ENCODE measurements around the gene ATP6V1E1.
A peak's percentile ranks its signal among the peaks of the same experiment; 100 is the strongest.

ATP6V1E1 gene

DNA sequence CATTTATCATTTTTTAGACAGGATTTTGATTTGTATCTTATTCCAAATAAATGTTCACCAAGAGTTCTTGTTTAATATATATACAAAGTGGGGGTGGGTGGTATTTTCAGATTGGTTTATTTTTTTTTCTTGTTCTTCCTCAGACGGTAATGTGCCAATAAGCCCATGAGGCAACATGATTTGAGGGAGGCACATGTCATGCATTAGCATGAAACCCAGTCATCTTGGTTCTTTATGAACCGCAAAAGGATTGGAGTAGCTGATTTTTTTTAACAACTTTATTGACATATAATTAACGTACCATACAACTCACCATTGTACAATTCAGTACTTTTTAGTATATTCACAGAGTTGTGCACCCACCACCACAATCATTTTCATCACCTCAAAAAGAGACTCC is 12.7 kb upstream of the ATP6V1E1 start (continued):
- no peak for TF ChIP-seq TSHZ2 (CRISPR knock-in tag; IDR thresholded peaks at IDR 0.05)

DNA sequence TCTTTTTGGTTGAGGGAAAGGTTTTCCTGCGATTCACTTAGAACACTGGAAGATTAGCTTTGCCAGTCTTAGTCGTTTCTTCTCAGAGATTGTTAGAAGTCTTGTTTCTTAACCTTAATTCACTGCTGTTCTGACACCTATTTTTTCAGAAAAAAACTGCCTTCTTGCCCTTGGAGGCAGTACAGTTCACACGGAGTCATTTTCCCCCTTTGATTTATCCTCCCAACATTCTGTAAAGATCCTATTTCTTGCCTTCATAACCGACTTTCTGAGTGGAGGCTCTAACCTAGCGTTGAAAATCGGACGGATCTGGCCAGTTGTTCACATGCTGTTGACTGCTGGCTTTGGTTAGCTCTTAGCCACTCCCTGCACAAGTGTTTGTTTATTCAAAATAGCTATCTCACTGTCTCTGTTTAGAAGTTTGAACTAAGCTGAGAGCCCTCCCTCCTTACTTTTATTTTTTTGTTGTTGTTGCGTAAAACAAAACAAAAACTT is 10.7 kb upstream of the ATP6V1E1 start:
- no peak for TF ChIP-seq ARNTL (CRISPR knock-in tag; IDR thresholded peaks at IDR 0.05; ENCODE audit: borderline replicate concordance, low read depth)
- no peak for TF ChIP-seq ZFP3 (CRISPR knock-in tag; IDR thresholded peaks at IDR 0.05)
- no peak for TF ChIP-seq OSR1 (CRISPR knock-in tag; IDR thresholded peaks at IDR 0.05)
- TF ChIP-seq SNAI2 (CRISPR knock-in tag; IDR thresholded peaks at IDR 0.05) = no peak
- no peak for TF ChIP-seq GLIS3 (CRISPR knock-in tag; IDR thresholded peaks at IDR 0.05)
- ATAC-seq = peak; percentile 69

GRCh38 chr22:17638432-17639246 is 10.1 kb upstream of the ATP6V1E1 start, which contains the start of gene BCL2L13:
TSS of gene BCL2L13 (plus strand) at chr22:17638757. CDS start at chr22:17655712, 16,955 bp downstream.
- peak; percentile 94 for ATAC-seq
- peak; percentile 54; the same call in 1 of the 2 replicates for TF ChIP-seq TCF4 (CRISPR knock-in tag; IDR thresholded peaks at IDR 0.05; ENCODE audit: borderline replicate concordance)
- no peak for TF ChIP-seq ZC3H10 (CRISPR knock-in tag; IDR thresholded peaks at IDR 0.05)
- 0 out of 2 replicates have a peak, but pooled peaks have one; percentile 17 for TF ChIP-seq ZNF70 (CRISPR knock-in tag; IDR thresholded peaks at IDR 0.05)

- ATAC-seq = peak; percentile 68
Measured at GRCh38 chr22:17638182-17638431, 9.6 kb upstream of the ATP6V1E1 start.

More at GRCh38 chr22:17638182-17638431, 9.6 kb upstream of the ATP6V1E1 start:
- no peak for TF ChIP-seq ISL1 (CRISPR knock-in tag; IDR thresholded peaks at IDR 0.05)
- TF ChIP-seq ZNF8 (CRISPR knock-in tag; IDR thresholded peaks at IDR 0.05) = no peak
- no peak for TF ChIP-seq ZC3H10 (CRISPR knock-in tag; IDR thresholded peaks at IDR 0.05)
- TF ChIP-seq, protein P1, sequence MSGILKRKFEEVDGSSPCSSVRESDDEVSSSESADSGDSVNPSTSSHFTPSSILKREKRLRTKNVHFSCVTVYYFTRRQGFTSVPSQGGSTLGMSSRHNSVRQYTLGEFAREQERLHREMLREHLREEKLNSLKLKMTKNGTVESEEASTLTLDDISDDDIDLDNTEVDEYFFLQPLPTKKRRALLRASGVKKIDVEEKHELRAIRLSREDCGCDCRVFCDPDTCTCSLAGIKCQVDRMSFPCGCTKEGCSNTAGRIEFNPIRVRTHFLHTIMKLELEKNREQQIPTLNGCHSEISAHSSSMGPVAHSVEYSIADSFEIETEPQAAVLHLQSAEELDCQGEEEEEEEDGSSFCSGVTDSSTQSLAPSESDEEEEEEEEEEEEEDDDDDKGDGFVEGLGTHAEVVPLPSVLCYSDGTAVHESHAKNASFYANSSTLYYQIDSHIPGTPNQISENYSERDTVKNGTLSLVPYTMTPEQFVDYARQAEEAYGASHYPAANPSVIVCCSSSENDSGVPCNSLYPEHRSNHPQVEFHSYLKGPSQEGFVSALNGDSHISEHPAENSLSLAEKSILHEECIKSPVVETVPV (CRISPR knock-in tag; IDR thresholded peaks at IDR 0.05) = no peak
- TF ChIP-seq ARNTL (CRISPR knock-in tag; IDR thresholded peaks at IDR 0.05; ENCODE audit: borderline replicate concordance, low read depth) = no peak
- TF ChIP-seq PATZ1 (CRISPR knock-in tag; IDR thresholded peaks at IDR 0.05; ENCODE audit: borderline replicate concordance) = no peak
- no peak for TF ChIP-seq POU6F1 (CRISPR knock-in tag; IDR thresholded peaks at IDR 0.05; ENCODE audit: borderline replicate concordance, low read depth)
- no peak for TF ChIP-seq TOX (CRISPR knock-in tag; IDR thresholded peaks at IDR 0.05; ENCODE audit: borderline replicate concordance)
- TF ChIP-seq ESRRG (CRISPR knock-in tag; IDR thresholded peaks at IDR 0.05) = no peak
- TF ChIP-seq ZNF565 (CRISPR knock-in tag; conservative IDR thresholded peaks at IDR 0.05; ENCODE audit: low read depth) = no peak
- no peak for TF ChIP-seq OSR1 (CRISPR knock-in tag; IDR thresholded peaks at IDR 0.05)

All from SK-N-SH treated with all-trans-retinoic acid at 6 μM for 48 hours (cell line).